Ammon's horn (tissue), 1 donor: Measurements from ENCODE around the gene FRG2C.
A peak's percentile ranks its signal among the peaks of the same experiment; 100 is the strongest.
"Not testable (repeated sequence)": the region's sequence is repeated elsewhere in the genome, so short reads cannot be mapped to it uniquely, and the experiment has no call there.

ENCODE experiments used
- DNase-seq: peaks from one replicate; pipeline ENCODE4 v3.0.0-alpha.2; 2016; ENCODE audit warnings: low spot score

FRG2C gene

DNA sequence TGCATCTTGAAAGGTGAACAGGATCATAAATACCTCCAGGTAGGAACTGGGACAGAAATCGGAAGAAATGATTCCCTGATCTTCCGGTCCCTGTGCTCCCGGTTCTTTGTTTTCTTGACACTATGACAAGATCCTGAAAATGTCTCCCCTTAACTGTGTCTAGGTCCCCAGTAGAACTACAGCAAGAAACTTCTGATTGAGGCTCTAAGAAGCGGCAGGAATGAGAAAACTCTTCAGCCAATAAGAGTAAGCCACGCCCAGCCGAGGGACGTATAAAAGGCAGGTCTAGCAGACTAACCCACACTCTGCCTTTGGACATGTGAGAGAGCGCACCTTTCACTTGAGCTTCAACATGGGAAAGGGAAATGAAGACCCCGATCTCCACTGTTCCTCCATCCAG lies at the start of gene FRG2C:
FRG2C (plus strand) TSS at position 301 of the 400 bp plus-strand sequence; CDS start at position 353, 52 bp downstream.
- DNase-seq, result not testable (repeated sequence)

- peak; percentile 58 for DNase-seq
Observed at GRCh38 chr3:75618666-75619305, 45.3 kb upstream of the FRG2C start.

DNA sequence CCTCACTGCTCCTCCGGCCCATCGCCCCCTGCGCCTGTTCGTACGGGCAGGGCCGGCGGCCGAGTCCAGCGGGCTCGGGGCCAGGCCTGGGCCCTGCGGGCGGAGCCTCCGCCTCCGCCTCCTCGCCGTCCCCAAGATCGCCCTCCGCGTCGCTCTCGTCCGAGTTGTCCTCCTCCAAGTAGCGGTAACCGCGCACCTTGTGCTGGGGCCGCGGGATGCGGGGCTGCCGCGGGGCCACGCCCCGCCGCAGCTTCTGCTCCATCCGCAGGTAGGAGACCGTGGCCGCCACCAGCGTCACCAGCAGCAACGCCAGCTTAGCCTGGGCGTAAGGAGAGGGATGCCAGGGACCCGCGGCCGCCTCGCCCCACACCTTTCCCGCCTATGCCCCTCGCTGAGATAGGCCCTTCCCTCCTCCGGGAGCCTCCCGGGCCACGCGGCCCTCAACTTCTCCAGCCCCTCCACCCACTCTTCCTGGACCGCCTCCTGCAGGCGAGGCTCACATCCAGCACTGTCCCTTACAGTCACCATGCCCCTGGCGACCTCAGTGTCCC lies 44.6 kb upstream of the FRG2C start:
- not testable (repeated sequence) for DNase-seq

DNA sequence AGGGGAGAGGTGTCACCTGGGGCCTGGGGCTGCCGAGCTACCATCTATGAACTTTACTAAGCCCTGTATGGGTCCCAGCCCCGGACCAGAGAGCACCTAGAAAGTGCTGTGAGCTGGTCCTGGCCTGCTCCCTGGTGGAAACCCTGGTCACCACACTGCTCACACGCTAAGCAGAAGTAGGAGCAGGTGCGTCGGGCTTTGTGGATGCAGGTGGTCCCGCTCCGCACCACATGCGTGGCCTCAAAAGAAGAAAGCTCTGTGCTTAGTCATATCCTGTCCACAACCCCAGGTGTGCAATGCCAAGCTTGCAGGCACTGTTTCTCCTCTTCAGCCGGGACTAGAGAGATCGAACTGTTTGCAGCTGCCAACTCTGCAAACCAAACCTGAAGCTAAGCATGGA lies 42.4 kb upstream of the FRG2C start:
- DNase-seq, result not testable (repeated sequence)

DNA sequence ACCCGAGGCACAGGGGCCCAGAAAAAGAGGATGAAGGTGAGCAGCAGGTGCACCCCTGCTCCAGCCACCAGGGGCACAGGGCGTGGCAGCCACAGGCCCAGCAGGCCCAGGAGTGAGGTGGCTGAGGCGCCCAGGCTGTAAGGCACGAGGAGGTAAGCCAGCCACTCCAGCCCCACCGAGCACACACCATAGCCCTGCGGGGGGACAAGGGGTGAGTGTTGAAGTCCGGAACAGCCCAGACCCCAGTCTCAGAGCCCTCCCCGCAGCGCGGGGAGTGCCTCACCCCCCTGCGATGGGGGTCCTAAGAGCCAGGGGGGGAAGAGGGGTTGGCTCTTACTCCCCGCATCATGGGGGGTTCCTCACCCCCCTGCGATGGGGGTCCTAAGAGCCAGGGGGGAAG lies 40.5 kb upstream of the FRG2C start:
- not testable (repeated sequence) for DNase-seq

DNA sequence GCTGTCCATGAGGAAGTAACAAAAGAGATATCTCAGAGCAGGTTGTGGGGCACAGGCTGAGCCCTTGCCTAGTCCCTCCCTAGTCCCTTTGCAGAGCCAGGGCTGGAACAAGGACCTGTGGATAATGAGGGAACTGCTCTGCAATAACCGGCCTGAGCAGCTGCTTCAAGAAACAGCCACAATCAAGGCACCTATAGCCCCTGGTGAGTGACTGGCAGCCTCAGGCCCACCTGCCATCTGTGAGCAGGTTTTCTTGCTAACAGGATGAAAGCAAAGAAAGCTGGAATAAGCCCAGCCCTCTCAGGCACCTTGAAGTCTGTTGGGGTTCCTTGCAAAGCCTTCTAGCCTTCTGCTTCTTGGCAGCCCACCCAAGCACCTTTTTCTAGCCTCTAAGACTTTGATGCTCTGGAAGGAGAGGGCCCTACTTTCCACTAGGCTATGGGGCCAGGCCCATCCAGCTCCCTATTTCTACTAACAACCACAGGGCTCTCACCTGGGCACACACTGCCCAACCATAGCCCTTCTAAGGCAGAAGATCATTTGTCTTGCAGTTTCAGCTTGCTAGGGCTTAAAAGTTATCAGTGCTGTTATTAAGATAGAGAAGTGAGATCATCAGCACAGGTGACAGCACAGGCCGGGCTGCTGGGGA lies 33.1 kb upstream of the FRG2C start:
- DNase-seq, result not testable (repeated sequence)

DNA sequence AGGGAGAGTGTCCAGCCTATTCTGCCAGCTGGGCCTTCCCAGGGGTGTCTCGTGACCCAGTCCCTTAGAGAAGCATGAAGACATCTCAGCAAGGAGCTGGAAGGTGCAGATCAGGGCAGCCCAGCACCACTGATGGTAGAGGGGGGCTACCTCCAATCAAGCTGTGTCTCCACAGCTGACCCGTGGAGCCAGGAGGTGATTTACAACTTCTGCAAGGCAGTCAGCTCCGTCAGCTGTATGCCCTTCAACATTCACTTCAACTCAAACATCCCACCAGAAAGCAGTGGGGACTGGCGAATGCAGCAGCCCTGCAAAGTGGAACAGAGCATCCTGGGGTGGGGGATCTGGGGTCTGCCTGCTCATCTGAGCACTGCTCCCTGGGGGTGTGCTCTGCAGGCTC lies 32.6 kb upstream of the FRG2C start:
- DNase-seq, result no peak

DNA sequence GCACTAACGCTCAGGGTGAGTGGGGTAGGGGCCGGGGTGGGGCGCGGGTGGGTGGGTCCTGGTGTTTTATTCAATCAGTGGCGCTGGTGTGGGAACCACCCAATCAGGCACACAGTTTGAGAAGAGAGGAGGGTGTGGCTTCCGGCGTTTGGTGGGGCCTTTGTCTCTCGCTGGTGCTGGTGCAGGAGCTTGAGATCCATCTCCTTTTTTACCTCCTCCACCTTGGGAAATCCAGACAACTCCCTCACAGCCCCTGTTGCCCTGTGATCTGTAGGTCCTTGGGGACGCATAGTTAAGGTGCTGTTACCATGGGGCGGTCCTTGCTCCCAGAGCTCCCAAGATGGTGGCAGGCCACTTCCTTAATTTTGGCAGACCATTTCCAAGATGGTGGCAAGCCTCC lies 25.2 kb upstream of the FRG2C start:
- not testable (repeated sequence) for DNase-seq

GRCh38 chr3:75641107-75641517 lies 23.0 kb upstream of the FRG2C start:
- DNase-seq, result peak; percentile 96

GRCh38 chr3:75643031-75643800 lies 20.9 kb upstream of the FRG2C start:
- DNase-seq, result peak; percentile 70

GRCh38 chr3:75645548-75645947 lies 18.6 kb upstream of the FRG2C start:
- not testable (repeated sequence) for DNase-seq

DNA sequence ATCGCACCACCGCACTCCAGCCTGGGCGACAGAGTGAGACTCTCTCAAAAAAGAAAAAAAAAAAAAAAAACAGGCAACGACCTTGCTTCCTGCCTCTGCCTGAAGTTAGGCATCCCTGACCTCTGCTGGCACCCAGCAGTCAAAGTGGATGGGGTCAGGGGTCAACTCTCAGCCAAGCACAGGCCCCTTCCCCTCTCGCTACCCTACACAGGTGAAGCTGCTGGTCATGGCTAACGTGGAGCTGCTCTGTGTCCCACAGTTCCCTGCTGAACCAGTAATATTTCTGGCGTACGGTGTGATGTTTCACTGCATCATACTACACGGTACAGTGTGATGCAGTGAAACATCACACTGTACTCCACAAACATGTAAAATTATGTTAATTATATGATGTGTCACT lies 13.9 kb upstream of the FRG2C start:
- DNase-seq, result no peak

DNA sequence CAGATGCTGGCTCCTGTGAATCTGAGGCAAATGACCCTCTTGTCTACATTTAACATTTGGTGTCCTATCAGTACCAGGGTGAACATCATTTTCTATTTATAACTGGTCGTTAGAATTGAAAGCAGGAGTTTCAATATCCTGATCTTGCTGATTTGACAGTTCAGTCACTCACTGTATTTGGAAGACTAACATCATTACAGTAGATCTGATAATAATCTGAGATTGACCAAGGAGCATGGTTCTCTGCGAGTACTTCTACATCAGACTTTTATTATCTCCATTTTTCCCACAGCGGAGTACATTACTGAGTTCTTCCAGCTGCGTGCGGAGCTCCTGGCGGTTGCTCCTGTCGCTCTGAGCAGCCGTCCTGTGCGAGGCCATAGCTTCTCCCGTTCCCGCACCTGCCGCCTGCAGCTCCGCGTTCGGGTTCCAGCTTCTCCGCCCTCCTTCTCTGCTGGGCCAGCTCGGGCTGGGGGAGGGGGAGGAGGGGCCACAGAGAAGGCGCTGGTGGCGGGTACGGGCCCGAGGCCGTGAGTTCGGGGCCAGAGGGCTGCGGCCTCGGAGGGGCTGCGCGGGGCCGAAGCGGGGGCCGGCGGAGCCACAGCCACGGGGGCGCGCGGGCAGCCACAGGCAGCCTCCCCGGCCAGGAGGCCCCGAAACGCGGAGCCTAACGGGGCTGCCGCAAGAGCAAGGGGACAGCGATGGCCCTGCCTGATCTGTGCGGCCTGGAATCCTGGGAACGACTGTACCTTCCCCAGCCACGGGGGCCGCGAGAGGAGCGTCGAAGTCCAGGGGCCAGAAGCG lies 8.8 kb upstream of the FRG2C start:
- not testable (repeated sequence) for DNase-seq

GRCh38 chr3:75655956-75656355 lies 8.2 kb upstream of the FRG2C start:
- DNase-seq, result not testable (repeated sequence)

DNA sequence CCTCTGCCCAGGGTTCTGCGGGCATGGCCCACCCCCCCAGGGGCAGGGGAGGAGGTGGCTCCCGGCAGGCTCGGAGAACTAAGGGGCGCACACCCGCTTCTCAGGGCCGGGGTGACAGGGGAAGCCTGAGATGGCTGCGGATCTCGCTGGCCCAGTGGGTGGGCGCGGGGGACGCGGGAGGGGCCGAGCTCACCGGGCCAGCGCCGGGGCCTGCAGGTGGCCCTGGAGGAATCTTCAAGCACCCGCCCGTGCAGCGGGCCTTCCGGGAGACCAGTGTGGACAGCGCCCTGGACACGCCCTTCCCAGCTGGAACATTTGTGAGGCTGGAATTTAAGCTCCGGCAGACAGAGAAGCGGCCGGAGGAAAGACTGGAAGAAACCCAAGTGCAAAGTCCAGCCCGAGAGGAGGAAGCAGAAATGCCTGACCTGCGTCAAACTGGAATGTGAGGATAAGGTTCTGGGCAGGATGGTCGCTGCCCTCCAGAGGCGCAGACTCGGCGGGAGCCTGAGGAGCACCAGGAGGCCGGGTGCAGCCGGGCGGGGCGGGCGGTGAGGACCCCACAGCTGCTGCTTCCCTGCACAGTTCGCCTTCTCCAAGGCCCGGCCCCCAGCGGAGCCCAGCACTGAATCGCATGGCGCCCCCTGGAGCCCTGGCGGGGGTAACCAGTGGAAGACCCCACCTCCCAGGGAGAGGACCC lies 5.6 kb upstream of the FRG2C start:
- not testable (repeated sequence) for DNase-seq

- DNase-seq, result not testable (repeated sequence)
Observed at GRCh38 chr3:75659108-75659433, 5.1 kb upstream of the FRG2C start.

- not testable (repeated sequence) for DNase-seq
Observed at GRCh38 chr3:75665626-75666025, 1.5 kb downstream of the FRG2C start.

DNA sequence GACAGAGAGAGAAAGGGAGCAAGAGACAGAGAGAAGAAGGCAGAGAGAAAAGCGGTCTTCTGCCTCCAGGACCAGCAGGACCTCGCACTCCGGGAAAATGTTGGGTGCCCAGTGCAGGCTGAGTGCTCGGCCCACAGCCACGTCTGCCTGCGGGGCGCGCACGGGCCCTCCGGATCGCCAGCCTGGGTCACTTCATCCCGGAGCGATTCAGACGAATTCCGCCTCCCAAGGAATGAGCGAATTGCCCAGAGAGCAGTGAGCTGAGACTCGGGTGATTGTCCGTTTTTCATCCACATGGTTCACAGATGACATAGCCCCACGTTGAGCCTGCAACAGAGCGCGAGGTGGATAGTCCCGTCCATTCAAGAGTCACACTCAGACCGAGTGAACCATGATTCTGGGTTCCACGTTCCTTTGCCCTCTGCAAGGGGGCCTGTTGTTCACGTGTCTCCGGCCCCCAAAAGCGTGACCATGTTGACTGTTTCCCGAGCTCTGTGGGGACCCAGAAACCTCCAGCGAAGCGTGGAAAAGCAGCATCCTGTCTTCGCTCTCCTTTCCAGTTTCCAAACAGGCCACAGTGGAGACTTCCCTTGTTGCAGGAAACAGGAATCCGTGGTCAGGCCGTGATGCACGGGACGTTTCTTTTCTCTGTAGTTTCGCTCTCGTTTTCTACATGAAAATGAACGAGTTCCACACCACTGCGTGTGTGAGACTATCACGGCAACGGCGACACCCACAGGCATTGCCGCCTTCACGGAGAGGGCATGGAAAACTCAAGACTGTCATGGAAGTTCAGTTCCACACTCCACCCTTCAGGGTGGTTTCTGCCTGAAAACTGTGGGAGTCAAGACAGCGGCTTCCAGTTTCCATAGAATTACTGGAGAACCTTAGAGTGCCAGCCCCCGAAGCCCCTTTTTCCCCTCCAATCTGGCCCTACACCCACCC lies 3.9 kb downstream of the FRG2C start:
- not testable (repeated sequence) for DNase-seq

DNA sequence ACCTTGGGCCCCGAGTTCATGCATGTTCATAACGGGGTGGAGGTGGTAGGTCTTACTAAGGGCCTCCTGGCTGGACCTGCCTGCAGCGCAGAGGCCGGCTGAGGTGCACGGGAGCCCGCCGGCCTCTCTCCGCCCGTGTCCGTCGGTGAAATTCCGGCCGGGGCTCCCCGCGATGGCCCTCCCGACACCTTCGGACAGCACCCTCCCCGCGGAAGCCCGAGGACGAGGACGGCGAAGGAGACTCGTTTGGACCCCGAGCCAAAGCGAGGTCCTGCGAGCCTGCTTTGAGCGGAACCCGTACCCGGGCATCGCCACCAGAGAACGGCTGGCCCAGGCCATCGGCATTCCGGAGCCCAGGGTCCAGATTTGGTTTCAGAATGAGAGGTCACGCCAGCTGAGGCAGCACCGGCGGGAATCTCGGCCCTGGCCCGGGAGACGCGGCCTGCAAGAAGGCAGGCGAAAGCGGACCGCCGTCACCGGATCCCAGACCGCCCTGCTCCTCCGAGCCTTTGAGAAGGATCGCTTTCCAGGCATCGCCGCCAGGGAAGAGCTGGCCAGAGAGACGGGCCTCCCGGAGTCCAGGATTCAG lies 4.7 kb downstream of the FRG2C start:
- DNase-seq, result not testable (repeated sequence)
